ENCODE results near the gene KIF26B.
"Not testable (repeated sequence)": the region's sequence is repeated elsewhere in the genome, so short reads cannot be mapped to it uniquely, and the experiment has no call there.

KIF26B gene

GRCh38 chr1:245718951-245719350, 564.2 kb downstream of the KIF26B start:
- no peak for DNase-seq

GRCh38 chr1:245721488-245721887, 566.7 kb downstream of the KIF26B start:
- DNase-seq, result no peak

DNA sequence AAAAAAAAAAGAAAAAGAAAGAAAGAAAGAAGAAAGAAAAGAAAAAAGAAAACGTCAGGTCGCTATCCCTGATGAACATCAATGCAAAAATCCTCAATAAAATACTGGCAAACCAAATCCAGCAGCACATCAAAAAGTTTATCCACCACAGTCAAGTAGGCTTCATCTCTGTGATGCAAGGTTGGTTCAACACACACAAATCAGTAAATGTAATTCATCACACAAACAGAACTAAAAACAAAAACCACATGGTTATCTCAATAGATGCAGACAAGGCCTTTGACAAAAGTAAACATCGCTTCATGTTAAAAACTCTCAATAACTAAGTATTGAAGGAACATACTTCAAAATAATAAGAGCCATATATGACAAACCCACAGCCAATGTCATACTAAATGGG, 573.2 kb downstream of the KIF26B start:
- DNase-seq, result not testable (repeated sequence)

GRCh38 chr1:245730801-245731200, 576.0 kb downstream of the KIF26B start:
- no peak for DNase-seq

DNA sequence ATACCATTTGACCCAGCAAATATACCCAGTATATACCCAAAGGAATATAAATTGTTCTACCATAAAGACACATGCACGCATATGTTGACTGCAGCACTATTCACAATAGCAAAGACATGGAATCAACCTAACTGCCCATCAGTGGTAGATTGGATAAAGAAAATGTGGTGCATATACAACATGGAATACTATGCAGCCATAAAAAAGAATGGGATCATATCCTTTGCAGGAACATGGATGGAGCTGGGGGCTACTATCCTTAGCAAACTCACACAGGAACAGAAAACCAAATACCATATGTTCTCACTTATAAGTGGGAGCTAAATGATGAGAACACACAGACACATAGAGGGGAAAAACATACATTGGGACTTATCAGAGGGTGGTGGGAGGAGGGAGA, 585.6 kb downstream of the KIF26B start:
- DNase-seq, result not testable (repeated sequence)

GRCh38 chr1:245742896-245743295, 588.1 kb downstream of the KIF26B start:
- no peak for DNase-seq

- no peak for DNase-seq
Observed at GRCh38 chr1:245748240-245748639, 593.5 kb downstream of the KIF26B start.

GRCh38 chr1:245748646-245749045, 593.9 kb downstream of the KIF26B start:
- DNase-seq, result no peak

- DNase-seq, result no peak
Observed at GRCh38 chr1:245749053-245749452, 594.3 kb downstream of the KIF26B start.

DNA sequence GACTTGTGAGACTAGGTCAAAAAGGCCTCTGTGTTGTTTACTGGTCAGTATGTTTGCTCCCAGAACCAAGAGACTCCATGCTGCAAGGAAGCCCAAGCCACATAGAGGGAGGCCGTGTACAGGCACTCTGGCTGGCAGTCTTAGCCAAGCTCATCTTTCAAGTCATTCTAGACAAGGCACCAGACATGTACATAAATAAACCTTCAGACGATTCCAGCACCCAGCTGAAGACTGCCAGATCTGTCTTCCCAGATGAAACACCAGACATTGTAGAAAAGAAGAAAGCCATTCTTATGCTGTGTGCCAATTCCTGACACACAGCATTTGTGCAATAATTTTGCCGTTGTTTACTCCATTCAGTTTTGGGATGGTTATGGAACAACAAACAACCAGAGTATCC, 595.5 kb downstream of the KIF26B start:
- no peak for DNase-seq

- DNase-seq, result no peak
Observed at GRCh38 chr1:245751116-245751515, 596.3 kb downstream of the KIF26B start.

DNA sequence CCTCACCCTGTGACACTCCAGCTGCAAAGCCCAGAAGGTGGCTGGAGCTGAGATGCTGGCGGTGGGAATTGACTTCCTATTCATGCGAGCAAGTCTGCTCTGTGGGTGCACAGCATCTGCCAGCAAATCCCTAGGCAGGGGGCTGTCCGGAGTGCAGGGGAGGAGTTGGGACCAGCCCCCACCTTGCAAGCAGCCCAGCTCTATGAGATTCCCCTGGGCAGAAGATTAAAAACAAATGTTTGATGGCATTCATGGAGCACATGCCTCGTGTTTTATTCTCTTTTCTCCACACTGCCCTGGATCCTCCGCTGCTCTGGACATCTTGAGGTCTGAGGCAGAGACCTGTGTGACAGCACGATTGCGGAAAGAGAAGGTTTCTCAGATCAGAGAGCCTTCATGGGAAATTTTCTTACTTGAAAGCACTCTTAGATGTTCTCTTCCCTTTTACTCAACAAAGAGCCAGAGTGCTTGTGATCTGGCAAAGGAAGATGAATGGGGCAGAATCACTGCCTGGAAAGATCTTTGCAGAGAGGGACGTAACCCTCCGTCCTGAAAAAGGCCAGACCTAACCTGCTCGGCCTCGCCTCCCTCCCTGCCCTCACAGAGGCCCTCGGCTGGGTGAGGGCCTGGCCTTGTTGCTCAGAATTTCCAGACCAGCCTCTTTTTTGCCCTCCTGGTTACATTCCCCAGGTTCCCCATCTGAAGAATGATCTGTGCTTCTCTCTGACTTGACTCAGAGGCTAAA, 597.1 kb downstream of the KIF26B start:
- DNase-seq, result no peak

DNA sequence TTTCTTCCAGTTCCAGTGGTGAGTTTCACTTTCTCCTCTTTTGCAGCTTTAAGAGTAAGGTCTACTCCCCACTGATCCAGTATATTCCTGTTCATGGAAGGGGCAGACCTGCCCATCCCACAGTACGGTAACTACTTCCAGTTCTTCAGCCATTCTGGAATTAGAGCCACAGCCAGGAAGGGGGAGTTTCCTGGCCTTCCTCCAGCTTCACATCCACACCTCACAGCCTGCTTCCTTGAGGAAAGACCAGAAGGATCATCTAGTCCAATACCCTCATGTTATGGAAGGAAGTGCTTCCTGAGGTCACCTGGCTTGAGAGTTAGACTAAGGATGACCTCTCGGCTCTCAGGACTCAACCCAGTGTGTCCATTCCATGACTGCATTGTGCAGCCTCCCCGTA, 597.8 kb downstream of the KIF26B start:
- no peak for DNase-seq

DNA sequence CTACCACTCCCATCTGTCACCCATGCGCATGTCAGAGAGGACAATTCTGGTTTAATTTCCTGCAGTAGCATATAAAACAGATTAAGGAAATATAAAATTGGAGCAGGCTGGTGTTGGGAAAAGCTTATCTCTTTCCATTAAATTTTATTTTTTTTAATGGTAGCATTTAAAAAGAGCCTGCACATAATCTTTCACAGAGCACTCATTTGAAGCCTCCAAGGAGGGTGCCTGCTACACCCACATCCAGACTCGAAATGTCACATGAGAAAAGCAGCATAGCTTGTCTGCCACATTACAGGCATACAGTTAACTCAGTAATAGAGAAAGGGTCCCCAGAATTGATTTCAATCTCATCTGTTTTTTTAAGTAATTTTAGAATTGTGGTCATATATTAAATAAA, 599.0 kb downstream of the KIF26B start:
- no peak for DNase-seq

- DNase-seq, result no peak
Observed at GRCh38 chr1:245754463-245754961, 599.7 kb downstream of the KIF26B start.

Measured in activated effector memory CD4-positive, alpha-beta T cell treated with Interleukin-2 at 50 U/mL for 16 hours (primary cell).